ENCODE results near the gene DCST1. TPM values are rescaled to one million over a fixed set of nuclear protein-coding genes. Genes with fewer than 3 reads are reported as not detected.

Gene DCST1
- total and polyA plus RNA-seq, 4 donors = not detected

DNA sequence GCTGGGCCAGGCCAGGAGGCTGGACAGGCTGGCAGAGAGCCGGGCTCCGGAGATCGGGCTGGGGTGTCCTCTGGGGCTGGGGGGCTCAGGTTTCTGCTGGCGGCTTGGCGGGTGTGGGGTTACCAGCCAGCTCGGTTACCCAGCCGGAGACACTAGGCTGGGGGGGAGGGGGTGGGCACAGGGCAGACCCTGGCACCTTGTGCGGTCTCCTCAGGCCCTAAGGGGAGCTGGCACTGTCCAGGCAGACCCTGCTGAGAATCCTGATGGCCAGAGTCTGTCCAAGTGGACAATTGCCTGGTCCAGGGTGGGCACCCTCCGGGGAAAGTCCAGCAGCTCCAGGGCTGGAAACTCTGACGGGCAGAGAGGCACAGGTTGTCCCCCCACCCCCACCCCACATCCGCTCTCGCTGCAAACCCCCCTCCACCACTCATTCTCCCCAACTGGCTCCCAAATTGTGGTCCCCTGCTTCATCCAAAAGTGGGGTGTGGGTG is 24.4 kb upstream of the DCST1 start:
- no peak for DNase-seq (ENCODE audit: low spot score)
- WGBS = 87% methylated on average over 12 of the region's 12 CpGs
- no peaks in the 10 kb centered on the region for H3K27me3 ChIP-seq (ENCODE audit: control insufficient read depth in 4 of 4, insufficient read depth in 4 of 4, low read length in 3 of 4)
- peak overlapping the region; percentile 87 to 99 for H3K27ac ChIP-seq (ENCODE audit: low read depth in 1 of 2, low read length in 2 of 2)
- TF ChIP-seq, protein P1, sequence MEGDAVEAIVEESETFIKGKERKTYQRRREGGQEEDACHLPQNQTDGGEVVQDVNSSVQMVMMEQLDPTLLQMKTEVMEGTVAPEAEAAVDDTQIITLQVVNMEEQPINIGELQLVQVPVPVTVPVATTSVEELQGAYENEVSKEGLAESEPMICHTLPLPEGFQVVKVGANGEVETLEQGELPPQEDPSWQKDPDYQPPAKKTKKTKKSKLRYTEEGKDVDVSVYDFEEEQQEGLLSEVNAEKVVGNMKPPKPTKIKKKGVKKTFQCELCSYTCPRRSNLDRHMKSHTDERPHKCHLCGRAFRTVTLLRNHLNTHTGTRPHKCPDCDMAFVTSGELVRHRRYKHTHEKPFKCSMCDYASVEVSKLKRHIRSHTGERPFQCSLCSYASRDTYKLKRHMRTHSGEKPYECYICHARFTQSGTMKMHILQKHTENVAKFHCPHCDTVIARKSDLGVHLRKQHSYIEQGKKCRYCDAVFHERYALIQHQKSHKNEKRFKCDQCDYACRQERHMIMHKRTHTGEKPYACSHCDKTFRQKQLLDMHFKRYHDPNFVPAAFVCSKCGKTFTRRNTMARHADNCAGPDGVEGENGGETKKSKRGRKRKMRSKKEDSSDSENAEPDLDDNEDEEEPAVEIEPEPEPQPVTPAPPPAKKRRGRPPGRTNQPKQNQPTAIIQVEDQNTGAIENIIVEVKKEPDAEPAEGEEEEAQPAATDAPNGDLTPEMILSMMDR (IDR thresholded peaks at IDR 0.05; ENCODE audit: low read depth, low read length, missing input control) = no peak
- TF ChIP-seq EGR1 (IDR thresholded peaks at IDR 0.05; ENCODE audit: low read depth in 2 of 2) (no peak), RAD21 (IDR thresholded peaks at IDR 0.05) (no peak), FOXA2 (IDR thresholded peaks at IDR 0.05) (no peak), RXRA (IDR thresholded peaks at IDR 0.05) (no peak)
- TF ChIP-seq, protein P2, sequence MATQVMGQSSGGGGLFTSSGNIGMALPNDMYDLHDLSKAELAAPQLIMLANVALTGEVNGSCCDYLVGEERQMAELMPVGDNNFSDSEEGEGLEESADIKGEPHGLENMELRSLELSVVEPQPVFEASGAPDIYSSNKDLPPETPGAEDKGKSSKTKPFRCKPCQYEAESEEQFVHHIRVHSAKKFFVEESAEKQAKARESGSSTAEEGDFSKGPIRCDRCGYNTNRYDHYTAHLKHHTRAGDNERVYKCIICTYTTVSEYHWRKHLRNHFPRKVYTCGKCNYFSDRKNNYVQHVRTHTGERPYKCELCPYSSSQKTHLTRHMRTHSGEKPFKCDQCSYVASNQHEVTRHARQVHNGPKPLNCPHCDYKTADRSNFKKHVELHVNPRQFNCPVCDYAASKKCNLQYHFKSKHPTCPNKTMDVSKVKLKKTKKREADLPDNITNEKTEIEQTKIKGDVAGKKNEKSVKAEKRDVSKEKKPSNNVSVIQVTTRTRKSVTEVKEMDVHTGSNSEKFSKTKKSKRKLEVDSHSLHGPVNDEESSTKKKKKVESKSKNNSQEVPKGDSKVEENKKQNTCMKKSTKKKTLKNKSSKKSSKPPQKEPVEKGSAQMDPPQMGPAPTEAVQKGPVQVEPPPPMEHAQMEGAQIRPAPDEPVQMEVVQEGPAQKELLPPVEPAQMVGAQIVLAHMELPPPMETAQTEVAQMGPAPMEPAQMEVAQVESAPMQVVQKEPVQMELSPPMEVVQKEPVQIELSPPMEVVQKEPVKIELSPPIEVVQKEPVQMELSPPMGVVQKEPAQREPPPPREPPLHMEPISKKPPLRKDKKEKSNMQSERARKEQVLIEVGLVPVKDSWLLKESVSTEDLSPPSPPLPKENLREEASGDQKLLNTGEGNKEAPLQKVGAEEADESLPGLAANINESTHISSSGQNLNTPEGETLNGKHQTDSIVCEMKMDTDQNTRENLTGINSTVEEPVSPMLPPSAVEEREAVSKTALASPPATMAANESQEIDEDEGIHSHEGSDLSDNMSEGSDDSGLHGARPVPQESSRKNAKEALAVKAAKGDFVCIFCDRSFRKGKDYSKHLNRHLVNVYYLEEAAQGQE (IDR thresholded peaks at IDR 0.05) = no peak
- TF ChIP-seq, protein P3, sequence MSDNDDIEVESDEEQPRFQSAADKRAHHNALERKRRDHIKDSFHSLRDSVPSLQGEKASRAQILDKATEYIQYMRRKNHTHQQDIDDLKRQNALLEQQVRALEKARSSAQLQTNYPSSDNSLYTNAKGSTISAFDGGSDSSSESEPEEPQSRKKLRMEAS (IDR thresholded peaks at IDR 0.05) = no peak
- no peak overlapping the region for H3K9ac ChIP-seq (ENCODE audit: low read depth in 1 of 2, low read length in 2 of 2)
- H3K9me3 ChIP-seq (ENCODE audit: control insufficient read depth in 4 of 4, low read length in 3 of 4) = no peaks in the 10 kb centered on the region
- peaks cover 64 to 98% (median 85%) of the 10 kb centered on the region in 4 donors for H3K4me1 ChIP-seq (ENCODE audit: control insufficient read depth in 4 of 4, insufficient read depth in 4 of 4, low read length in 3 of 4)
- H3K4me3 ChIP-seq (ENCODE audit: low read depth in 1 of 3, low read length in 3 of 3) = no peak overlapping the region
- H3K36me3 ChIP-seq (ENCODE audit: control insufficient read depth in 4 of 4, insufficient read depth in 3 of 4, low read depth in 1 of 4, low read length in 3 of 4) = peaks cover 0 to 4% (median 3%) of the 10 kb centered on the region in 4 donors

DNA sequence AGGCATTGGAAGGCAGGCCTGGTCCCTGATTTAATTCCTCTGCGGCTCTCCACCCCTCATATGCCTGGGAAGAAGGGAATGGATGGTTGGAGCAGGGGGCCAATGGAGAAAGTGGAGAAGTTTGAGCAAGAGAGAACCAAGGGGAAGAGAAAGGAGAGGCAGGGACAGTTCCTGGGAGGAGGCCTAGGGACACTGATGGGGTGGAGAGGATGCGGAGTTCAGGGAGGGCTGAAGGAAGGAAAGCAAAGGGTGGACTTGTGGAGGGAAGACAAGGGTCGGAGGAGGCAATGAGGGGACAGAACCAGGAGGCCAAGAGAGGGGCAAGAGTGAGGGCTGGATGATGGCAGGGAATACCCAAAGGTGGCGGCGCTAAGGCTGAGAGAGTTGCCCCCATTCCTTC is 23.9 kb upstream of the DCST1 start:
- DNase-seq (ENCODE audit: low spot score) = no peak
- TF ChIP-seq, protein P2 (IDR thresholded peaks at IDR 0.05) = no peak
- no peak for TF ChIP-seq EGR1 (IDR thresholded peaks at IDR 0.05; ENCODE audit: low read depth in 2 of 2)
- TF ChIP-seq, protein P4, sequence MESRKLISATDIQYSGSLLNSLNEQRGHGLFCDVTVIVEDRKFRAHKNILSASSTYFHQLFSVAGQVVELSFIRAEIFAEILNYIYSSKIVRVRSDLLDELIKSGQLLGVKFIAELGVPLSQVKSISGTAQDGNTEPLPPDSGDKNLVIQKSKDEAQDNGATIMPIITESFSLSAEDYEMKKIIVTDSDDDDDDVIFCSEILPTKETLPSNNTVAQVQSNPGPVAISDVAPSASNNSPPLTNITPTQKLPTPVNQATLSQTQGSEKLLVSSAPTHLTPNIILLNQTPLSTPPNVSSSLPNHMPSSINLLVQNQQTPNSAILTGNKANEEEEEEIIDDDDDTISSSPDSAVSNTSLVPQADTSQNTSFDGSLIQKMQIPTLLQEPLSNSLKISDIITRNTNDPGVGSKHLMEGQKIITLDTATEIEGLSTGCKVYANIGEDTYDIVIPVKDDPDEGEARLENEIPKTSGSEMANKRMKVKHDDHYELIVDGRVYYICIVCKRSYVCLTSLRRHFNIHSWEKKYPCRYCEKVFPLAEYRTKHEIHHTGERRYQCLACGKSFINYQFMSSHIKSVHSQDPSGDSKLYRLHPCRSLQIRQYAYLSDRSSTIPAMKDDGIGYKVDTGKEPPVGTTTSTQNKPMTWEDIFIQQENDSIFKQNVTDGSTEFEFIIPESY (IDR thresholded peaks at IDR 0.05) = no peak
- TF ChIP-seq, protein P3 (IDR thresholded peaks at IDR 0.05) = no peak
- TF ChIP-seq HNF4G (IDR thresholded peaks at IDR 0.05) = no peak
- no peak for TF ChIP-seq JUND (IDR thresholded peaks at IDR 0.05)
- TF ChIP-seq, protein P5, sequence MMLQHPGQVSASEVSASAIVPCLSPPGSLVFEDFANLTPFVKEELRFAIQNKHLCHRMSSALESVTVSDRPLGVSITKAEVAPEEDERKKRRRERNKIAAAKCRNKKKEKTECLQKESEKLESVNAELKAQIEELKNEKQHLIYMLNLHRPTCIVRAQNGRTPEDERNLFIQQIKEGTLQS (IDR thresholded peaks at IDR 0.05) = no peak
- TF ChIP-seq RAD21 (IDR thresholded peaks at IDR 0.05) = no peak
- no peak for TF ChIP-seq NR2F2 (IDR thresholded peaks at IDR 0.05)
- no peak for TF ChIP-seq FOXA2 (IDR thresholded peaks at IDR 0.05)
- TF ChIP-seq RXRA (IDR thresholded peaks at IDR 0.05) = no peak
- H3K4me3 ChIP-seq (ENCODE audit: low read depth in 1 of 3, low read length in 3 of 3) = no peak overlapping the region
- WGBS = 95% methylated on average over 5 of the region's 5 CpGs
- H3K27ac ChIP-seq (ENCODE audit: low read depth in 1 of 2, low read length in 2 of 2) = peak overlapping the region; percentile 11 to 29
- no peak overlapping the region for H3K9ac ChIP-seq (ENCODE audit: low read depth in 1 of 2, low read length in 2 of 2)
- H3K27me3 ChIP-seq (ENCODE audit: control insufficient read depth in 4 of 4, insufficient read depth in 4 of 4, low read length in 3 of 4) = no peaks in the 10 kb centered on the region
- H3K4me1 ChIP-seq (ENCODE audit: control insufficient read depth in 4 of 4, insufficient read depth in 4 of 4, low read length in 3 of 4) = peaks cover 64 to 93% (median 82%) of the 10 kb centered on the region in 4 donors
- H3K36me3 ChIP-seq (ENCODE audit: control insufficient read depth in 4 of 4, insufficient read depth in 3 of 4, low read depth in 1 of 4, low read length in 3 of 4) = peaks cover 0 to 9% (median 5%) of the 10 kb centered on the region in 4 donors
- H3K9me3 ChIP-seq (ENCODE audit: control insufficient read depth in 4 of 4, low read length in 3 of 4) = no peaks in the 10 kb centered on the region

All from liver (tissue), 9 donors.